COLO829 (cell line): ENCODE data around the gene ACSL3.
A peak's percentile ranks its signal among the peaks of the same experiment; 100 is the strongest.

Experiments used
- DNase-seq: peaks from one replicate; pipeline ENCODE4 v3.0.0; 2012; ENCODE audit warnings: low spot score

ACSL3 gene

DNA sequence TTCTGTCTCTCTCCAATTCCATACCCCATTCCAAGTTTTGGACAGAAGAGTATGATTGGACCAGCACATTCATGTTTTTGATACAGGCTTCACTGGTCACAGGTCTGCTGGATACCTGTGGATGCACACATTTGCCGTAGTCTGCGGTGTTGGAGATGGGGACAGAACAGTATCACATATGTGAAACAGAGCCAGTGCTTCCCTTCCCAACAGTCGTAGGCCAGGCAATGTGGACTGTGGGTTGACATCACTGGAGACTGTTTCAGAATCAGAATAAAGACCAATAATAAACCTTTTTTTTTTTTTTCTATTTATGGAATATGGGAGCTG is 18.7 kb downstream of the ACSL3 start:
- DNase-seq = no peak

DNA sequence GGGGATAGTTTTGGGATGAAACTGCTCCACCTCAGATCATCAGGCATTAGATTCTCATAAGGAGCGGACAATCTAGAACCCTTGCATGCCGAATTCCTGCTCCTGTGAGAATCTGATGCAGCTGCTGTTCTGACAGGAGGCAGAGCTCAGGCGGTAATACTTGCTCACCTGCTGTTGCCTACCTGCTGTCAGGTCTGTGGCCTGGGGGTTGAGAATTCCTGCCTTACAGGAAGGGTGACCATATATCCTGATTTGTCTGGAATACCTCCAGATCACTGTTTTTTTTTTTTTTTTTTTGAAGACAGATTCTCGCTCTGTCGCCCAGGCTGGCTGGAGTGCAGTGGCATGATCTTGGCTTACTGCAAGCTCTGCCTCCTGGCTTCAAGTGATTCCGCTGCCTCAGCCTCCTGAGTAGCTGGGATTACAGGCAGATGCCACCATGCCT is 21.7 kb downstream of the ACSL3 start:
- no peak for DNase-seq

DNA sequence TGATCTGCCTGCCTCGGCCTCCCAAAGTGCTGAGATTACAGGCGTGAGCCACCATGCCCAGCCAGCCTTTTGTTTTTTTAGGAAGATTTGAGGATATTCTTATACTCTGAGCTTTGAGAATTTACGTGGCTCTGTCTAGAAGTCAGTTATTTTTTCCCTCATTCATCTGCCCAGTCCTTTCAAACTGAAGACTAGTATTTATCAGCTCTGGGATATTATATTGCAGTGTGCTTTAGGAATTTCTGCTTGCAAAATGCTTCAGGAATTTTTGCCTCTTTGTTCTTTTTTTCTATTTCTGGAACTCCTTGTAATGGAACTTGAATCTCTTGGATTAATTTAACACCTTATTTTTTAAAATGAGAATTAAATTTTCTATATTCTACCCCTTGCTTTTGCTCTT is 22.6 kb downstream of the ACSL3 start:
- no peak for DNase-seq

DNA sequence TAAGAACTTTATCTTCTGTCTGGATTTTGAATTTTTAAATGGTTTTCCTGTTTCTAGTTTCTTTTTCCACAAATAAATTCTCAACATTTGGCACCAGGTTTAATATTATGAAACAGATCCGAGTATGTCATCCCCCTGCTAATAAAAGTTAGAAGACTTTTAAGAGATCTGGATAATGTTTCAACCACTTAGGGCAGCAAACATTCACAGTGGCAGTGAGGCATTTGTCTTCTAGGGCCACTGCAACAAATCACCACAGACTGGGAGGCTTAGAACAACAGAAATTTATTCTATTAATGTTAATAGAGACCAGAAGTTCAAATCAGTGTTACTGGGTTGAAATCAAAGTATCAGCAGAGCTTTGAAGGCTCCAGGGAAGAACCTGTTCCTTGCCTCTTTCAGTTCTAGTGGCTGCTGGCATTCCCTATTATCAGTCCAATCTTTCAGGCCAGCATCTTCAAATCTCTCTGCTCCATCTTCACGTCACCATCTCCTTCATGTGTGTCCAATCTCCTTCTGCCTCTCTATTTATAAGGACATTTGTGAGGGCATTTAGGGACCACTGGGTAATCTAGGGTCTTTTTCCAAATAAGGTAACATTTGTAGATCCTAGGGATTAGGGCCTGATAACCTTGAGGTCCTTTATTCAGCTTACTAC is 23.4 kb downstream of the ACSL3 start:
- DNase-seq = no peak

DNA sequence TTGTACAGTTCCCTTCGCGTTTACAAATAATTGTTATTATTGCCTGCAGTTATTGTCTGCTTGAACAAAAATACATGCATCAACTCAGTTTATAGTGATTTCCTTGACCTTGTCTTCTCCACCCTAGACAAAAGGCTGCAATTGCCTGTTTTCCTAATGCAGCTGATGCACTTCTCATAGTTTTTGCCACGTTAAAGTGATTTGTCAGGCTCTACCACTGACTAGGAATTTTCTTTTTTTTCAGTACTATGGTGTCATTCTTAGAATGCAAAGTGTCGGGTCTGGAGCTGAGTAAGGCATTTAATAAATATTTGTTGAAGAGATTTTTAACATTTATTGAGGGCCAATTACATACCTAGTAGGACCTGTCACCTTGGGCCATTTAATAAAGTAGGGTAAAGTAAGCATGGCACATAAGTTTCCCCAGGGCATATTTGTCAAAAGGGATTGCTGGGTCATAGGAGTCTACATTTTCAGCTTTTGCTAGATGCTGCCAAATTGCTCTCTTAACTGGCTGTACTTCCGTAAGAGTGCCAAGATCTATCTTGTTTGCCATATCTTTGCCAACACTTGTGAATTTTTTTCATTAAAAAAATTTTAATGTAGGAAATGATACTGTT is 24.1 kb downstream of the ACSL3 start:
- no peak for DNase-seq

DNA sequence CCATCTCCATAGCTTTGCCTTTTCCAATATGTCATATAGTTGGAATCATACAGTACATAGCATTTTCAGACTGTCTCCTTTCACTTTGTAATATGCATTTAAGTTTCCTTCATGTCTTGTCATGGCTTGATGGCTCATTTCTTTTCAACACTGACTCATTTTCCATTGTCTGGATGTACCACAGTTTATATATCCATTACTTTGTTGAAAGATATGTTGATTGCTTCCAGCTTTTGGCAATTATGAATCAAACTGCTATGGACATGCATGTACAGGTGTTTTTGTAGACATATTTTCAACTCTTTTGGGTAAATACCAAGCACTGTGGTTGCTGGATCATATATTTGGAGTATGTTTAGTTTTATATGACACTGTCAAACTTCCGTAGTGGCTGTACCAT is 26.3 kb downstream of the ACSL3 start:
- DNase-seq = no peak

DNA sequence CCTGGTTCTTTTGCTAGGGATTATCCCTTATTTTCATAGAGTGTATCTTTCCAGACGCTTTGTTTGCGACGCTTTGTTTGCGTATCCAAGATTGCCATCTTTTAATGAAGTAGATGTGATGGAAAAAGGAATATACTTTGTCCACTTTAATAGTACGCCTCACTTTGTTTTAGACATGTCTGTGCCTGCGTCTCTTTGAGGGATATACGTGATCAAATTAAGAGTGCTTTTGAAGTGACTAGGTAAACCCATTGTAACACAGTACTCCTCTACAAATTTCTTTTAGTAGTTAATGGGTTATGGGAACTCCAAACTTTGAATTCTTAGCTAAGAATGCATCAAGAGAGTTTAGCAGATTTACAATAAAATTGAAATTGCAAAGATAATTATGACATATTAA is 27.9 kb downstream of the ACSL3 start:
- DNase-seq = no peak

DNA sequence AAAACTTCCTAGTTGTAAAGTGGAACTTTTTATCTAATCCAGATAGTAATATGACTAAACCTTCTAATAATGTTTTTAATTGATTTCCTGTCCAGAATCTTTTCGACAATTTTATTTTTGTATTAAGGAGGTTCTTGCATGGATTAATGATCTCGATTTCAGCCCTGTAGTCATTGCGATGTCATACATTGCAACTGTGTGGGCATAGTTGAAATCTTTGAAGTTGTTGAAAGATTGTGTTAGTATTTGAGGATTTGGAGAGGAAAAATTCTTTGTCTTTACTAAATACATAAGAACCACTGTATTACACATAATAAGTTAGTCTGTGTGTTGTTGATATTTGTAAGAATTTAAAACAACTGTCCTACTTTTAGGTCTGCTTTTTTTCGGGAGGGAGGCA is 31.1 kb downstream of the ACSL3 start:
- DNase-seq = no peak

DNA sequence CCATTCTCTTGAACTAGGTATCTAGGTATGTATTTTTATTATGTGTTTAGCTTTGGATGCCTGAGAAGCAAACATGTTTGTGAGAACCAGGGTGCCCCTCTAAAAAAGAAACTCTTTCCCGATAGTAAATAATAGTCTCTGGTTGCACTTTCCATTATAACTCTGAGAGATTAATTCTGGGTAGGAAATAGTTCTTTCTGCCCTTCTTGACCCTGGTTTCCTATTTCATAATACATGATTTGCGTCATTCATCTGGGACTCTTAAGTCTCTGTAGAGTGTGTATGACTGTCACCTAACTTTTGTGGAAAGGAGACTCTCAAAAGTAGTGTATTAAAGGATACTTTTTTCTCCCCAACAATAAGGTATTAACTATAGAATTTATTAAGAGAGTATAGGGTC is 31.5 kb downstream of the ACSL3 start:
- no peak for DNase-seq

DNA sequence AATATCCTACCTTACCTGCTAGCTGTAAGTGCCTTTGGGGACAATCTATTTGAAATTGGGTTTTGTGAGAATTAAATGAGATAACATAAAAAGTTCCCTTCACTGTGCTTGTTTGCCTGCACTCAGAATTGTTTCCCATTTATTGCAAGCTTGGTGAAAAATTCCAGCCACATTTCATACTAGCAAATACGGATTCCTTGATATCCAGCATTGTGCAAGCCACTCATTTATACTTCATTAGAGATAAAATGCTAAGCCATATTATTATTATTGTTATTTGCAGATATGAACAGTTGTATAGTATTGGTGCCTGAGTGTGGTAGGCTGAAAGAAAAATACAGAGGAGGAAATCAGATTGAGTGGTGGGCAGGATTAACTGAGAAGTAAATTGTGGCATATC is 31.9 kb downstream of the ACSL3 start:
- no peak for DNase-seq

DNA sequence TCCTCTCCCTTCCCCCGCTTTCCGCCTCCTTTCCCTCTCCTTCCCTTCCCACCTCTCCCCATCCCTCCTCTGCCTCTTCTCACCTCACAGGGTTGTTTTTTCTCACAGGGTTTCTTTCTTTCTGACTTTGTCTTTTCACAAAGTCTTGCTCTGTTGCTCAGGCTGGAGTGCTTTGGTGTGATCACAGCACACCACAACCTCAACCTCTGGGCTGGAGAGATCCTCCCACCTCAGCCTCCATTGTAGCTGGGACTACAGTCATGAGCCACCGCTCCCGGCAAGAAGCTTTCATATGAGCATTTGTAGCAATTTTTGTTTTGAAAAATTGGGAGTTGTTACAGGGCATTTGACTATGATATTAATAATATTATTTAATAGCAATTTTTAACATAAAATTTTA is 32.9 kb downstream of the ACSL3 start:
- no peak for DNase-seq

DNA sequence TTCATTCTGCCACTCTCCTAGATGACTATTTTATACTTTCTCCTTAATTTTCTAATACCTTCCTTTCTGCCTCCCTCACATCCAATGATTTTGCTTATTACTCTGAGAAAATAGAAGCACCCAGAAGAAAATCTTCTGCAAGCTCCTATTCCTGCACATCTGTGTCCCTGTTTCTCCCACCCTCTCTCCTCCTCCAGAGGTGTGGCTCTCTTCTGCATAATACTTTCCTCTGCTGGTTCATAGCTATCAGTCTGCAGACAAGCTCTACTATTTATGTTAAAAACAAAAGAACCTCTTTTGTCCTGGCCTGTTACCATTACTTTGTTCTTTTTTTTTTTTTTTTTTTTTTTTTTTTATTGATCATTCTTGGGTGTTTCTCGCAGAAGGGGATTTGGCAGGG is 34.3 kb downstream of the ACSL3 start:
- DNase-seq = no peak

DNA sequence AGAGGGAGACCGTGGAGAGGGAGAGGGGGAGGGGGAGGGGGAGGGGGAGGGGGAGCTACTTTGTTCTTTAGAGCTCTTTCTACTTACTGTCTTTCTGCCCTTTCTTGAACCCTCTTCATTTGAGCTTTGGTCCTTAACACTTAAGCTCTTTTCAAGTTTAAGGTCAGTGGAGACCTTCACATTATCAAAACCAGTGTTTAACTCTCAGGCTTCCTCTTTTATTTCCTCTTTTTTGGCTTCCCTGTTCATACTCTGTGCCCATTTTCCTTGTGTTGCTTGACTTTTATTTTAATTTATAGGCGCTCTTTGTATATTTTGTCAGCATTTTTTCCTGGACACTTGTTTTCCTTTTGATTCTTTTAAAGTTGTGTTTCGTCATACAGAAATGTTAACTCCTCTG is 37.1 kb downstream of the ACSL3 start:
- DNase-seq = no peak

DNA sequence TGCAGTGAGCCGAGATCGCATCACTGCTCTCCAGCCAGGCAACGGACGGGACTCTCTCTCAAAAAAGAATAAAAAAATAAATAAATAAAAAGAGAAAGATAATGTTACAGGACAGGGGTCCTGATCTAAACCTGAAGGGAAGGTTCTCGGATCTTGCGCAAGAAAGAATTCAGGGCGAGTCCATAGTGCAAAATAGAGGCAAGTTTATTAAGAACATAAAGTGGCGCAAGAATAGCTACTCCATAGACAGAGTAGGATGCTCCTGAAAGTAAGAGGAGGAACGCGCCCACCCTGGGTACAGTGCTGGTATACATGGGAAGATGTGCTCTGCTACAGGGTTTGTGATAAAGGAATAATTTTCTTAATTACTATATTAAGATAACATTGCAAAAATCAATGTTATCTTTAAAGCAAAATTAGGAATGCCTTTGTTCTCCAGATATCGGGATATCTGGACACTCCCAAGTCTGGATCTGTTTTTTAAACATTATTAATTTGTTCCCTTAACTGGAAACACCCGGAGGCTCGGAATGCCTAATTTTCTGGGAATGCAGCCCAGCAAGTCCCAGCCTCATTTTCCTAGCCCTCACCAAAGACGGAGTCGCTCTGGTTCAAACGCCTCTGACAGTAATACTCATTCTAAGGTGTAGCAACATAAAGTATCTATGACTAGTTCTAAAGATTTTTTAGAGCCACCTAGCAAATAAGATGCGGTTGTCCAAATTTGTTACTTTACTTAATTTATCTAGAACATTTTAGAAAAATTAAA is 38.8 kb downstream of the ACSL3 start:
- no peak for DNase-seq

DNA sequence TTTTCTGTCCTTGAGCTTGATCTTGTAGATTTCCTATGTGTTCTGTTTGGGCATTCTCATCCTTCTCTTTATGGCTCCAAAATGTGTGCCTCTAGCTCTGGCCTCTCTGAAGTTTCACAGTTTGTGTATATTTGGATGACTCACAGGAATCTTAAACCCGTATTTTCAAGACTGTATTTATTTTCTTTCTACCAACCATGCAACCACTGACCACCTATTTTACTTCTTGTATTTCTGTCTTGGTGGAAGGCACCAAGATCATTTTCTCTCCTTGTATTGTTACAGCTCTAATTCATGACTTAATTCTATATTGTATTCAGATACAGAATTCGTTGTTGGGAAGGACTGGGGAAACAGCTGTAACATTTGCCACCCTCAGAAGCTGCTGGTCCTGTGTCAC is 39.5 kb downstream of the ACSL3 start:
- no peak for DNase-seq

DNA sequence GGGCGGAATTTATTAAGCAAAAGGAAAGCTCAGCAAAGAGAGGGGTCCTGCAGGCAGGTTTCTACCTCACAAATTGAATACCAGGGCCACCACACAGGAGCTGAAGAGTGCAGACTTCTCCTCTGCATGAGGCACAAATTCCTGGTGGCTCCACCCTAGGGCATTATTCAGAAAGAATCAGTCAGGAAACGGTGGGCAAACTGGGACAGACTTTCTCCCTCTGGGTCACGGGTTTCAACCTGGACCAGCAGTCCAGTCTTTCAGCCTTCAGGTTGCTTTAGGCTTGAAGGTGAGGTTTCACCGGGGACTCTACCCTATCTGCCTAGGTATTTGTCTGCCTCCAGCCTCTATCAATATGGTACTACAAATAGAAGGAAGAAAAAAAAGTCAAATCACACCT is 41.8 kb downstream of the ACSL3 start:
- no peak for DNase-seq

DNA sequence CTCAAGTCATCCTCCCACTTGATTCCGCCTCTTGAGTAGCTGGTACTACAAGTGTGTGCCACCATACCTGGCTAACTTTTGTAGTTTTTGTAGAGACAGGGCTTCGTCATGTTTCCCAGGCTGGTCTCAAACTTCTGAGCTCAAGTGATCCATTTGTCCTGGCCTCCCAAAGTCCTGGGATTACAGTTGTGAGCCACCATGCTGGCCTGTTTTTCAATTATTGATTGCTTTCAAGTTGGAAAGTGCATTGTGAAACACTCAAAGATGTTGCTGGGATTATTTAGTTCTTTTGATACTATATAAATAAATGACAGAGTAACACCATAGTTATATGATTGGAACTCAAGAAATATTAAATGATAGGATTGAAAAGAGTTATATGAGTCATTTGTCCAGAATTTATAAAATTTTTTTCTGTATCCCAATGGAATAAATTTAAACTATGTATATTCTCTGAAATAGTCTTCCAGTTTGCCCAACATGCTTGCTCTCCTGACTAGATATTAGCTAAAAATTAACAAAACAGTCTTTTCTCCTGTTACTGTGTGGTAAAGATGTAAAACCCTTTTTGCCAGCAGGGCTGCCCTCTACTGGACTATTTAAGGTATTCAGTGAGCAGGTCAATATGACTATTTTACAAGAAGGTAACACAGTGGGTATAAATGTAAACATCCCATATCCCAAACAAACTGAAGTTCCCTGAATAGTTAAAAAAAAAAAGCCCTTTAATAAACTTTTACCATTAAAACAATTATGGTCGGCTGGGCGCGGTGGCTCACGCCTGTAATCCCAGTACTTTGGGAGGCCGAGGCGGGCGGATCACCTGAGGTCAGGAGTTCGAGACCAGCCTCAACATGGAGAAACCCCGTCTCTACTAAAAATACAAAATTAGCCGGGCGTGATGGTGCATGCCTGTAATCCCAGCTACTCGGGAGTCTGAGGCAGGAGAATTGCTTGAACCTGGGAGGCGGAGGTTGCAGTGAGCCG is 42.7 kb downstream of the ACSL3 start:
- DNase-seq = peak; percentile 69

DNA sequence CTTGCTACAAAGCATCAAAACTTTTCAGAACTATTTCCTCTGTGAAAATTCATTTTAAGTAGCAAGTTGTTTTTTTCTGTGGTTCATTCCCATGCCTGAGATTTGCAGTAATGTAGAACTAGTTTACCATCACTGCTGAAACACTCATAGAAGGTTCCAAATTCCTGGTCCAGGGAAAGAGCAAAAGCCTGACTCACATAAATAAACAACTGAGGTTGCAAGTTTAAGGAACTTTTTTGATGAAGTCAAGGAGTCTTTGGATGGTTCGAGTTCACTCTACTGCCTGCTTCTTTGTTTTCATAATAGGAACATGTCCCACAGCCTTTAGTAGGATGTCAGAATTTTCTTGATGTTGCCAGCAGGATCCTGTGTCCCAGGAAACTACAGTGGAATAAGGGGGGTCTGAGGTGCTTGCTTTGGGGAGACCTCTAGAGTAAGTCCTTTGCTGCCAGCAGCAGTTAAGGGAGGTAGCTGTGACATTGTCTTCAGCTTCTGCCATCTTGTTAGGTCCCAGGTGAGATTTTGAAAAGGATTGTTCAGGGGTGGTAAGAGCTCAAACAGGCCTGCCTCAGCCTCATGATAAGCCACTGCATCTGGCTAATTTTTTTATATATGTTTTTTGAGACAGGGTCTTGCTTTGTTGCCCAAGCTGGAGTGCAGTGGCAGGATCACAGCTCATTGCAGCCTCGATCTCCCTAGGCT is 43.9 kb downstream of the ACSL3 start:
- no peak for DNase-seq

DNA sequence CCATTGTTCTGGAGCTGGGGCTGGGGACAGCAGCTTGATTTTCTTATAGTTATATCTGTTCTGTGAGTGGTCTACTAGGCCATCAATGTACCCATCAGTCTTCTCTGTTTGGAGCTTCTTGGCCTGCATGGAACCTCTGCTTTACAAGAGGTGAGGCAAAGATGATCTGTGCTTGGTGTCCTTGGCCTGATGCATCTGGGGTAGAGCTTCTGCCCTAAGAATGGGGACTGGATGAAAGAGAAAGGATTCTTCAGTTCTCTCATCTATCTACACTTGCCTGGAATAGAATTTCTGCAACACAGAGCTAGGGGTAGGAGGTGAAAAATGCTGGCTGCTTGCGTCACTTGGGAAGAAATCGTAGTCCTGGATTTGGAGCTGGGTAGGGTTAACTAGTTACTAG is 46.2 kb downstream of the ACSL3 start:
- no peak for DNase-seq

DNA sequence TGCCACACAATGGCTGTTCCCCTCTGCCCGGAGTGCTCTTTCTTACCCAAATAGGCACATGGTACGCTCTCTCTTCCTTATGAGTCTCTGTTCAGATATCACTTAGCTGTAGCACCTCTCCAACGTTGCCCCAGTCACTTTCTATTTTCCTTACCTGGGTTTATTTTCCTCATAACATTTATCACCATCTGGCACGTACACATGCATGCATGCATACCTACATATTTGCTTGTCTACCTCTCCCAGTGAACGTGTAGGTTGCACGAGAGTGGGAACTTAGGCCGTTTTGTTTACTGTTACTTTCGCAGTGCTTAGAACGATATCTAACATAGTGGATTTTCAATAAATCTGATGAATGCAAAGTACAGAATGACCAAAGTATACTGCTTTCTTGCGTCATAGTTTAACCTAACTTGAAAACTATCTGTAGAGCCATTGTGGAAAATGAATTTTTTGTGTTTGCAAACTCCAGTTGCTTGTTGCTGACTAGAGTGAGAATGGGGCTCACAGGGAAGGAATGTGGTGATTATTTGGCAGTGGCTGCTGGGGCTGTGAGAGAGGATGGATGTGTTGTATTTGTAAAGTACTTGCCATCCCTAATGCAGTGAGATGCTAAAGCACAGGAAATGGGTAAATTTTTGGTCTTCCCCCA is 47.1 kb downstream of the ACSL3 start:
- DNase-seq = no peak

DNA sequence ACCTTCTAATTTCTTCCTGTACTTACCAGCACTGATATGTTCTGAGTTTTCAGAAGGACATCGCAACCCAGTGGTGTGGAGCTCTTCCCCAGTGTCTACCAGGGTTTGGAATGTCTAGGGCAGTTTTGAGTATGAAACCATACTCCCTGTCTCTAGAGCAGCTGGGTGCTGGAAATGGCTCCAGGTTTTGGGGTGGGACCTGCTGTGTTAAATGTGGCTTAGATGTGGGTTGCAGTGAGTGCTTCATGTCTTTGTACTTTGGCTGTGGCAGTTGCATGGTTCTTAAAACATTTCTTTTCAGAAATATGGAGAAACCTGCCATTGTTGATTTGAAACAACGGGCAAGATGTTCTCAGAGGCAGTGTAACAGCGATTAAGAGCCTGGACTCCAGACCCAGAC is 48.5 kb downstream of the ACSL3 start:
- DNase-seq = no peak
